HG03025 (cell line): ENCODE results near the gene PDE6A.

Source experiments
- ATAC-seq: cut with Tn5 transposase; IDR thresholded peaks from one replicate; pipeline ENCODE4 v1.9.1; 2021; ENCODE audit warnings: mild to moderate bottlenecking, moderate library complexity; ENCODE audit not compliant: unreplicated experiment, low FRiP score

PDE6A gene

GRCh38 chr5:149944666-149945065 is at the start of gene PDE6A:
PDE6A (minus strand) TSS chr5:149944793; CDS start chr5:149944673, 120 bp downstream.
- ATAC-seq = no peak

- no peak for ATAC-seq
Measured at GRCh38 chr5:149993471-149993870, 48.9 kb upstream of the PDE6A start.

- ATAC-seq = peak; percentile 75
Measured at GRCh38 chr5:149990518-149991376, 46.2 kb upstream of the PDE6A start.

GRCh38 chr5:149988126-149988525 is 43.5 kb upstream of the PDE6A start:
- ATAC-seq = no peak

GRCh38 chr5:149982505-149982904 is 37.9 kb upstream of the PDE6A start:
- ATAC-seq = no peak

- no peak for ATAC-seq
Measured at GRCh38 chr5:149981206-149981605, 36.6 kb upstream of the PDE6A start.

- ATAC-seq = no peak
Measured at GRCh38 chr5:149979896-149980295, 35.3 kb upstream of the PDE6A start.

GRCh38 chr5:149975409-149975808 is 30.8 kb upstream of the PDE6A start:
- ATAC-seq = no peak

- ATAC-seq = no peak
Measured at GRCh38 chr5:149969181-149969930, 24.8 kb upstream of the PDE6A start.

GRCh38 chr5:149966946-149967345 is 22.4 kb upstream of the PDE6A start:
- no peak for ATAC-seq

GRCh38 chr5:149963729-149964128 is 19.1 kb upstream of the PDE6A start:
- no peak for ATAC-seq

- no peak for ATAC-seq
Measured at GRCh38 chr5:149962601-149963300, 18.2 kb upstream of the PDE6A start.

GRCh38 chr5:149961957-149962409 is 17.4 kb upstream of the PDE6A start:
- no peak for ATAC-seq

GRCh38 chr5:149961186-149961685 is 16.6 kb upstream of the PDE6A start:
- ATAC-seq = no peak

GRCh38 chr5:149960272-149961185 is 15.9 kb upstream of the PDE6A start, which contains the start of gene SLC26A2:
SLC26A2 (plus strand) TSS chr5:149960758; CDS start chr5:149977653, 16,895 bp downstream.
- peak; percentile 97 for ATAC-seq

- ATAC-seq = no peak
Measured at GRCh38 chr5:149959406-149960236, 15.0 kb upstream of the PDE6A start.

- ATAC-seq = no peak
Measured at GRCh38 chr5:149957855-149958254, 13.3 kb upstream of the PDE6A start.

- no peak for ATAC-seq
Measured at GRCh38 chr5:149956685-149957084, 12.1 kb upstream of the PDE6A start.

- ATAC-seq = no peak
Measured at GRCh38 chr5:149954798-149955197, 10.2 kb upstream of the PDE6A start.
